SK-N-MC (cell line): ENCODE results near the gene SFXN2.

Experiments used
- EZH2 ChIP-seq: fragments of 200-600 bp; sonication (generic); IDR thresholded peaks from one replicate; pipeline ENCODE4 v1.6.1; 2017; ENCODE audit warnings: antibody characterized with exemption
- FOXP2 ChIP-seq: optimal IDR thresholded peaks from 2 replicates; pipeline ENCODE3; 2011; ENCODE audit warnings: mild to moderate bottlenecking, moderate library complexity; ENCODE audit not compliant: insufficient read depth; ENCODE audit errors: extremely low read length, control extremely low read depth
- POLR2AphosphoS5 ChIP-seq: IDR thresholded peaks from 2 replicates; pipeline ENCODE4 v1.6.1; 2012; ENCODE audit warnings: mild to moderate bottlenecking, low read depth, low read length, borderline replicate concordance

GRCh38 chr10:102691285-102692066 is 23.0 kb upstream of the SFXN2 start:
- TF ChIP-seq POLR2AphosphoS5 = no peak
- TF ChIP-seq EZH2 = no peak
- TF ChIP-seq FOXP2 = no peak
